HCT116 (cell line): Measurements from ENCODE around the gene TRPM3. TPM values are rescaled to one million over a fixed set of nuclear protein-coding genes. Genes with fewer than 3 reads are reported as not detected.

Experiments
- ATAC-seq: fragments of 200-7000 bp; cut with Tn5 transposase; 2 replicates; pipeline ENCODE4 v1.9.1; 2020; ENCODE audit warnings: mild to moderate bottlenecking, moderate library complexity
- BruUV-seq: library from RNA; stranded (reverse); fragments of 400-500 nt; replicated peaks from 2 replicates; lab custom pipeline; 2021; lab: Mats Ljungman, UMichigan
- CTCF ChIA-PET: fragments of 300-600 bp; sonication (Branson Sonifier 250); formaldehyde crosslinking; loops from one replicate; lab custom pipeline; 2021; ENCODE audit warnings: antibody characterized with exemption; lab: Charles Lee
- POLR2A ChIA-PET: fragments of 300-600, 350-600 bp; sonication (Branson Sonifier 250); formaldehyde crosslinking; loops from one replicate; lab custom pipeline; 2021; ENCODE audit warnings: antibody characterized with exemption; lab: Charles Lee
- RAD21 ChIA-PET, 2 experiments: fragments of 300-600 bp; sonication (Branson Sonifier 250); formaldehyde crosslinking; loops; one replicate each; lab custom pipeline; 2023; ENCODE audit warnings: low total read pairs in 2 of 2; ENCODE audit not compliant: uncharacterized antibody in 2 of 2, unreplicated experiment in 2 of 2, low non-redundant PET in 1 of 2; lab: Charles Lee
- DNase-seq: peaks from one replicate; pipeline ENCODE4 v3.0.0-alpha.2; 2010; ENCODE audit warnings: low read depth, low spot score
- H2AFZ ChIP-seq: fragments of 200-600 bp; shearing (Covaris generic), sonication (generic); 2 replicates; pipeline ENCODE4 v1.6.1; 2017; ENCODE audit warnings: low read depth, mixed run types, mixed read lengths, antibody characterized with exemption, low read length; ENCODE audit not compliant: poor library complexity, severe bottlenecking
- H3K27ac ChIP-seq: 2 replicates; pipeline ENCODE4 v1.5.1; 2012; ENCODE audit warnings: low read depth, low read length
- H3K27me3 ChIP-seq: fragments of 200-600 bp; sonication (generic); 2 replicates; pipeline ENCODE4 v1.6.1; 2016; ENCODE audit warnings: mixed run types, low read length, mixed read lengths; ENCODE audit not compliant: insufficient read depth
- H3K36me3 ChIP-seq, 2 experiments: fragments of 200-500 bp in 1 of 2; fragments of 200-600 bp in 1 of 2; sonication (Bioruptor generic) in 1 of 2; sonication (generic) in 1 of 2; 2 replicates each; pipeline versions ENCODE4 v1.5.1 to v1.6.1; 2014 to 2016; ENCODE audit warnings: low read length in 2 of 2, inconsistent platforms in 1 of 2, mixed read lengths in 1 of 2, mixed run types in 1 of 2; ENCODE audit not compliant: insufficient read depth in 2 of 2, control insufficient read depth in 1 of 2
- H3K4me1 ChIP-seq, 2 experiments: fragments of 200-600 bp in 1 of 2; sonication (generic) in 1 of 2; 2 replicates each; pipeline versions ENCODE4 v1.5.1 to v1.6.1; 2012 to 2017; ENCODE audit warnings: low read length in 2 of 2, inconsistent platforms in 1 of 2, mild to moderate bottlenecking in 1 of 2, mixed read lengths in 1 of 2, mixed run types in 1 of 2, moderate library complexity in 1 of 2; ENCODE audit not compliant: insufficient read depth in 2 of 2, control insufficient read depth in 1 of 2
- H3K4me2 ChIP-seq: fragments of 200-600 bp; sonication (generic); 2 replicates; pipeline ENCODE4 v1.6.1; 2017; ENCODE audit warnings: mixed run types, low read length, mixed read lengths
- H3K4me3 ChIP-seq, 2 experiments: fragments of 200-600 bp in 1 of 2; sonication (generic) in 1 of 2; replicated peaks in 1 of 2; 2 replicates each; pipeline ENCODE4 v1.5.1; 2011 to 2016; ENCODE audit warnings: low read length in 2 of 2, control low read depth in 1 of 2, low read depth in 1 of 2, mild to moderate bottlenecking in 1 of 2, mixed read lengths in 1 of 2, mixed run types in 1 of 2
- H3K79me2 ChIP-seq: fragments of 200-600 bp; sonication (generic); 2 replicates; pipeline ENCODE4 v1.6.1; 2017; ENCODE audit warnings: mild to moderate bottlenecking, mixed run types, low read length, moderate library complexity, mixed read lengths; ENCODE audit not compliant: insufficient read depth
- H3K9ac ChIP-seq: fragments of 200-600 bp; sonication (generic); 2 replicates; pipeline ENCODE4 v1.6.1; 2016; ENCODE audit warnings: low read length, mixed read lengths
- H3K9me2 ChIP-seq: fragments of 200-600 bp; sonication (generic), shearing (Covaris generic); 2 replicates; pipeline ENCODE4 v1.6.1; 2017; ENCODE audit warnings: mixed run types, mild to moderate bottlenecking, moderate library complexity; ENCODE audit not compliant: insufficient read depth
- H3K9me3 ChIP-seq, 2 experiments: fragments of 200-500 bp in 1 of 2; fragments of 200-600 bp in 1 of 2; sonication (Bioruptor generic) in 1 of 2; sonication (generic) in 1 of 2; 2 replicates each; pipeline ENCODE4 v1.6.1; 2014 to 2017; ENCODE audit warnings: low read length in 2 of 2, mixed read lengths in 2 of 2, inconsistent platforms in 1 of 2, low read depth in 1 of 2, mild to moderate bottlenecking in 1 of 2, mixed run types in 1 of 2, moderate library complexity in 1 of 2; ENCODE audit not compliant: control insufficient read depth in 1 of 2, insufficient read depth in 1 of 2
- H4K20me1 ChIP-seq: fragments of 200-600 bp; sonication (generic), shearing (Covaris generic); 2 replicates; pipeline ENCODE4 v1.6.1; 2017; ENCODE audit warnings: mixed run types, mild to moderate bottlenecking, moderate library complexity; ENCODE audit not compliant: insufficient read depth
- ATF3 ChIP-seq: IDR thresholded peaks from 2 replicates; pipeline ENCODE4 v1.6.1; 2012
- CBX3 ChIP-seq: IDR thresholded peaks from 2 replicates; pipeline ENCODE4 v1.6.1; 2012; ENCODE audit warnings: low read depth
- CEBPB ChIP-seq: IDR thresholded peaks from 2 replicates; pipeline ENCODE4 v1.6.1; 2012; ENCODE audit warnings: low read depth
- CTCF ChIP-seq, 3 experiments: fragments of 200-600 bp in 1 of 3; sonication (generic) in 1 of 3; IDR thresholded peaks in 2 of 3; conservative IDR thresholded peaks in 1 of 3; 2 replicates each; pipeline ENCODE4 v1.5.1; 2012 to 2017; ENCODE audit warnings: low read depth in 2 of 3, low read length in 2 of 3, antibody characterized with exemption in 1 of 3, borderline replicate concordance in 1 of 3, control low read depth in 1 of 3, mild to moderate bottlenecking in 1 of 3, mixed read lengths in 1 of 3, mixed run types in 1 of 3, moderate library complexity in 1 of 3; ENCODE audit not compliant: insufficient read depth in 1 of 3
- FOSL1 ChIP-seq: IDR thresholded peaks from 2 replicates; pipeline ENCODE4 v1.6.1; 2012; ENCODE audit warnings: low read depth
- POLR2A ChIP-seq: IDR thresholded peaks from 2 replicates; pipeline ENCODE4 v1.7.0; 2011; ENCODE audit warnings: borderline replicate concordance; ENCODE audit not compliant: insufficient read depth, insufficient read length; ENCODE audit errors: extremely low read depth
- POLR2AphosphoS5 ChIP-seq: IDR thresholded peaks from 2 replicates; pipeline ENCODE4 v1.6.1; 2011; ENCODE audit warnings: mild to moderate bottlenecking, low read depth, low read length, moderate library complexity
- REST ChIP-seq: IDR thresholded peaks from 2 replicates; pipeline ENCODE4 v1.6.1; 2012; ENCODE audit warnings: low read depth
- SIN3A ChIP-seq: IDR thresholded peaks from 2 replicates; pipeline ENCODE4 v1.6.1; 2012; ENCODE audit warnings: low read depth
- SP1 ChIP-seq: IDR thresholded peaks from 2 replicates; pipeline ENCODE4 v1.6.1; 2012; ENCODE audit warnings: low read depth
- TCF7L2 ChIP-seq: IDR thresholded peaks from 2 replicates; pipeline ENCODE4 v1.7.0; 2011; ENCODE audit warnings: borderline replicate concordance, inconsistent platforms; ENCODE audit not compliant: insufficient read depth, insufficient read length; ENCODE audit errors: extremely low read depth
- YY1 ChIP-seq: IDR thresholded peaks from 2 replicates; pipeline ENCODE4 v1.6.1; 2011; ENCODE audit warnings: low read length, low read depth, moderate library complexity, mild to moderate bottlenecking; ENCODE audit not compliant: insufficient replicate concordance; ENCODE audit errors: extremely low read depth
- ZNF274 ChIP-seq: fragments of 200-500 bp; sonication (Bioruptor generic); IDR thresholded peaks from 2 replicates; pipeline ENCODE4 v1.6.1; 2014; ENCODE audit warnings: mild to moderate bottlenecking, low read depth, low read length, inconsistent platforms
- intact Hi-C: fragments of 100-400 bp; cut with micrococcal nuclease; formaldehyde crosslinking; loops from 2 replicates; pipeline ENCODE4 v1.10.0; 2022
- total RNA-seq: library from RNA; stranded (reverse); gene quantifications from one replicate; pipeline ENCODE4 v1.2.1, GENCODE V29; 2021; ENCODE audit not compliant: unreplicated experiment

The TRPM3 gene
- total RNA-seq, 1 experiment from 2014 or later: not detected

GRCh38 chr9:71004196-71004595, 117.2 kb downstream of the TRPM3 start (continued):
- TF ChIP-seq POLR2AphosphoS5: no peak
- no peak for TF ChIP-seq FOSL1

GRCh38 chr9:71003346-71003745, 118.1 kb downstream of the TRPM3 start:
- Histone ChIP-seq H3K9me2 (no peaks in the 10 kb centered on the region), H3K36me3 (no peaks in the 10 kb centered on the region), H2AFZ (no peak overlapping the region), H3K4me1 (no peaks in the 10 kb centered on the region), H3K4me3 (no peak overlapping the region), H3K9me3 (no peaks in the 10 kb centered on the region), H3K9ac (no peak overlapping the region), H3K4me2 (no peak overlapping the region), H3K27me3 (no peaks in the 10 kb centered on the region), H3K27ac (no peak overlapping the region), H4K20me1 (no peaks in the 10 kb centered on the region), H3K79me2 (no peaks in the 10 kb centered on the region)
- RAD21 ChIA-PET: no interaction called here
- ATAC-seq (no peak), DNase-seq (no peak)
- intact Hi-C loops: no loop called here
- BruUV-seq: no TSS peak
- CTCF ChIA-PET: interaction anchor here (0.6 to 2.9 kb wide), 2 partner anchors 19 to 363 kb away, joined by 4 to 32 read pairs; no protein-coding TSS in a partner anchor
- TF ChIP-seq FOSL1 (no peak), SP1 (no peak), ATF3 (no peak), CBX3 (no peak), ZNF274 (no peak), TCF7L2 (no peak), SIN3A (no peak), POLR2A (no peak), CEBPB (no peak), CTCF (IDR thresholded peaks at IDR 0.05 in 2 of 3, conservative IDR thresholded peaks at IDR 0.05 in 1 of 3; ENCODE audit: borderline replicate concordance in 1 of 3, insufficient read depth in 1 of 3, low read depth in 2 of 3, low read length in 2 of 3) (no peak), YY1 (no peak), REST (no peak)
- POLR2A ChIA-PET: no interaction called here
